H1 (cell line): ENCODE results near the gene GFRA4. TPM values are rescaled to one million over a fixed set of nuclear protein-coding genes. Genes with fewer than 3 reads are reported as not detected.

ENCODE experiments used
- CTCF ChIA-PET: fragments of 300-600 bp; sonication (Branson Sonifier 250); formaldehyde crosslinking; loops from one replicate; lab custom pipeline; 2021; ENCODE audit not compliant: partially characterized antibody; lab: Charles Lee
- POLR2A ChIA-PET: fragments of 300-600 bp; sonication (Branson Sonifier 250); formaldehyde crosslinking; loops from one replicate; lab custom pipeline; 2021; ENCODE audit warnings: inconsistent platforms; ENCODE audit not compliant: partially characterized antibody; lab: Charles Lee
- DNase-seq, 2 experiments: peaks; one replicate each; pipeline versions ENCODE4 v3.0.0 to v3.0.0-alpha.2; 2010 to 2022; ENCODE audit warnings: low spot score in 2 of 2, low read depth in 1 of 2, mixed read lengths in 1 of 2
- FAIRE-seq: peaks from 2 replicates; lab custom pipeline; 2011; peaks lifted over from hg19 to GRCh38; lab: Jason Lieb, UNC
- H2AFZ ChIP-seq: 2 replicates; pipeline ENCODE4 v1.8.1; 2012; ENCODE audit warnings: low read length, inconsistent platforms
- H2AK5ac ChIP-seq: 2 replicates; pipeline ENCODE4 v1.6.1; 2013; ENCODE audit warnings: low read depth, low read length
- H2BK120ac ChIP-seq: replicated peaks from 2 replicates; pipeline ENCODE3; 2013; ENCODE audit warnings: low read depth, low read length, inconsistent platforms
- H2BK12ac ChIP-seq: 2 replicates; pipeline ENCODE4 v1.6.1; 2013; ENCODE audit warnings: low read depth, low read length
- H2BK15ac ChIP-seq: 2 replicates; pipeline ENCODE4 v1.6.1; 2013; ENCODE audit warnings: low read length
- H2BK20ac ChIP-seq: 2 replicates; pipeline ENCODE4 v1.6.1; 2013; ENCODE audit warnings: low read length
- H2BK5ac ChIP-seq: 2 replicates; pipeline ENCODE4 v1.6.1; 2013; ENCODE audit warnings: low read depth, low read length
- H3K14ac ChIP-seq: 2 replicates; pipeline ENCODE4 v1.6.1; 2013; ENCODE audit warnings: inconsistent platforms; ENCODE audit not compliant: insufficient read length
- H3K18ac ChIP-seq: 2 replicates; pipeline ENCODE4 v1.6.1; 2013; ENCODE audit warnings: low read length; ENCODE audit errors: extremely low read depth
- H3K23ac ChIP-seq: 2 replicates; pipeline ENCODE4 v1.6.1; 2013; ENCODE audit warnings: inconsistent platforms; ENCODE audit not compliant: insufficient read length
- H3K23me2 ChIP-seq: 2 replicates; pipeline ENCODE4 v1.6.1; 2013; ENCODE audit warnings: low read depth, low read length
- H3K27ac ChIP-seq: 2 replicates; pipeline ENCODE4 v1.6.1; 2011; ENCODE audit warnings: low read depth, low read length, inconsistent platforms
- H3K27me3 ChIP-seq, 4 experiments: replicated peaks in 1 of 4; 1 replicate in 1 of 4; 2 replicates in 3 of 4; pipeline versions ENCODE4 v1.6.1 to v1.8.1; 2011 to 2013; ENCODE audit warnings: low read length in 3 of 4, mild to moderate bottlenecking in 3 of 4, inconsistent platforms in 2 of 4, mixed read lengths in 2 of 4, moderate library complexity in 1 of 4; ENCODE audit not compliant: control insufficient read depth in 3 of 4, insufficient read depth in 3 of 4; ENCODE audit errors: extremely low read depth in 1 of 4
- H3K36me3 ChIP-seq, 4 experiments: 2 replicates each; pipeline versions ENCODE4 v1.6.1 to v1.8.1; 2011 to 2013; ENCODE audit warnings: mild to moderate bottlenecking in 4 of 4, low read length in 3 of 4, moderate library complexity in 2 of 4, control low read depth in 1 of 4, inconsistent platforms in 1 of 4; ENCODE audit not compliant: insufficient read depth in 4 of 4, control insufficient read depth in 2 of 4
- H3K4ac ChIP-seq: replicated peaks from 2 replicates; pipeline ENCODE3; 2013; ENCODE audit warnings: low read length, low read depth, mixed read lengths, inconsistent platforms; ENCODE audit not compliant: insufficient read length
- H3K4me1 ChIP-seq, 4 experiments: replicated peaks in 1 of 4; 1 replicate in 1 of 4; 2 replicates in 3 of 4; pipeline versions ENCODE4 v1.6.1 to v1.8.1; 2011 to 2013; ENCODE audit warnings: low read length in 3 of 4, inconsistent platforms in 2 of 4, mixed read lengths in 1 of 4; ENCODE audit not compliant: insufficient read depth in 4 of 4, control insufficient read depth in 3 of 4
- H3K4me2 ChIP-seq, 2 experiments: 2 replicates each; pipeline versions ENCODE4 v1.6.1 to v1.8.1; 2011 to 2013; ENCODE audit warnings: low read depth in 2 of 2, low read length in 2 of 2, control low read depth in 1 of 2, inconsistent platforms in 1 of 2, mild to moderate bottlenecking in 1 of 2; ENCODE audit not compliant: insufficient read depth in 1 of 2
- H3K4me3 ChIP-seq, 4 experiments: fragments of 200-600, 300-600 bp in 1 of 4; sonication (generic), shearing (Covaris generic), sonication (Bioruptor Twin) in 1 of 4; 2 replicates each; pipeline versions ENCODE4 v1.5.1 to v1.8.1; 2011 to 2016; ENCODE audit warnings: low read length in 4 of 4, low read depth in 3 of 4, control low read depth in 2 of 4, inconsistent platforms in 2 of 4, mild to moderate bottlenecking in 2 of 4, mixed read lengths in 1 of 4, moderate library complexity in 1 of 4; ENCODE audit not compliant: insufficient read depth in 2 of 4; ENCODE audit errors: extremely low read depth in 1 of 4
- H3K56ac ChIP-seq: replicated peaks from 2 replicates; pipeline ENCODE3; 2013; ENCODE audit warnings: low read depth, mild to moderate bottlenecking, mixed read lengths, low read length, inconsistent platforms; ENCODE audit not compliant: insufficient read length
- H3K79me1 ChIP-seq: 2 replicates; pipeline ENCODE4 v1.6.1; 2013; ENCODE audit warnings: low read depth, low read length, control low read depth
- H3K79me2 ChIP-seq, 2 experiments: 2 replicates each; pipeline versions ENCODE4 v1.6.1 to v1.8.1; 2012 to 2013; ENCODE audit warnings: low read length in 2 of 2, mild to moderate bottlenecking in 2 of 2, inconsistent platforms in 1 of 2; ENCODE audit not compliant: insufficient read depth in 2 of 2, control insufficient read depth in 1 of 2
- H3K9ac ChIP-seq, 4 experiments: replicated peaks in 1 of 4; 1 replicate in 1 of 4; 2 replicates in 3 of 4; pipeline versions ENCODE4 v1.6.1 to v1.8.1; 2011 to 2013; ENCODE audit warnings: low read depth in 3 of 4, low read length in 3 of 4, control low read depth in 2 of 4, mild to moderate bottlenecking in 2 of 4, moderate library complexity in 2 of 4, inconsistent platforms in 1 of 4; ENCODE audit errors: extremely low read depth in 1 of 4
- H3K9me3 ChIP-seq, 2 experiments: 2 replicates each; pipeline versions ENCODE4 v1.6.1 to v1.8.1; 2012 to 2013; ENCODE audit warnings: mild to moderate bottlenecking in 2 of 2, moderate library complexity in 2 of 2, control low read depth in 1 of 2, inconsistent platforms in 1 of 2, low read depth in 1 of 2, low read length in 1 of 2, mixed read lengths in 1 of 2; ENCODE audit not compliant: insufficient read depth in 2 of 2
- H4K20me1 ChIP-seq, 2 experiments: replicated peaks in 1 of 2; 2 replicates each; pipeline versions ENCODE3 to v1.8.1; 2011 to 2013; ENCODE audit warnings: inconsistent platforms in 2 of 2, low read length in 2 of 2, mild to moderate bottlenecking in 1 of 2; ENCODE audit not compliant: insufficient read depth in 2 of 2, control insufficient read depth in 1 of 2
- H4K5ac ChIP-seq: 2 replicates; pipeline ENCODE4 v1.6.1; 2013; ENCODE audit warnings: low read length, low read depth, mixed read lengths, inconsistent platforms; ENCODE audit not compliant: insufficient read length
- H4K8ac ChIP-seq: 2 replicates; pipeline ENCODE4 v1.8.0; 2013; ENCODE audit warnings: mild to moderate bottlenecking, moderate library complexity, low read length, inconsistent platforms; ENCODE audit not compliant: insufficient read depth; ENCODE audit errors: extremely low read depth
- H4K91ac ChIP-seq: replicated peaks from 2 replicates; pipeline ENCODE3; 2013; ENCODE audit warnings: low read length, mixed read lengths, inconsistent platforms; ENCODE audit not compliant: insufficient read length
- BRCA1 ChIP-seq: IDR thresholded peaks from 2 replicates; pipeline ENCODE4 v1.6.1; 2012; ENCODE audit warnings: low read depth, low read length, improper control_type of control experiment
- CREB1 ChIP-seq: IDR thresholded peaks from 2 replicates; pipeline ENCODE4 v1.6.1; 2012; ENCODE audit warnings: inconsistent platforms
- E2F6 ChIP-seq: IDR thresholded peaks from 2 replicates; pipeline ENCODE4 v1.6.1; 2012; ENCODE audit warnings: inconsistent platforms
- GTF2F1 ChIP-seq: IDR thresholded peaks from 2 replicates; pipeline ENCODE4 v1.6.1; 2012; ENCODE audit warnings: low read depth, low read length, improper control_type of control experiment, borderline replicate concordance
- JUND ChIP-seq: IDR thresholded peaks from 2 replicates; pipeline ENCODE4 v1.6.1; 2011; ENCODE audit warnings: mild to moderate bottlenecking, improper control_type of control experiment, low read length
- KDM5A ChIP-seq: fragments of 200-600 bp; IDR thresholded peaks from 2 replicates; pipeline ENCODE4 v1.7.1; 2012; ENCODE audit warnings: mild to moderate bottlenecking, low read length, inconsistent platforms, mixed read lengths
- SUZ12 ChIP-seq: fragments of 200-600 bp; sonication (generic); IDR thresholded peaks from 2 replicates; pipeline ENCODE4 v1.6.1; 2012; ENCODE audit warnings: mild to moderate bottlenecking, inconsistent platforms, low read length, moderate library complexity, mixed read lengths
- TAF7 ChIP-seq: optimal IDR thresholded peaks from 2 replicates; pipeline ENCODE3; 2011; ENCODE audit warnings: low read depth, mild to moderate bottlenecking, inconsistent platforms, low read length, moderate library complexity, borderline replicate concordance
- TBP ChIP-seq: IDR thresholded peaks from 2 replicates; pipeline ENCODE4 v1.6.1; 2011; ENCODE audit warnings: low read depth, low read length, improper control_type of control experiment
- whole genome bisulfite sequencing, 2 experiments: shearing (Covaris generic) in 1 of 2; methylation state at CpG; one replicate each; pipeline versions ENCODE4 v1.1.6 to v1.1.7; 2013 to 2015; ENCODE audit warnings: low lambda C conversion rate in 2 of 2, mixed read lengths in 2 of 2, inconsistent platforms in 1 of 2, low coverage in 1 of 2, missing lambda C conversion rate in 1 of 2; ENCODE audit not compliant: insufficient replicate concordance in 2 of 2, insufficient coverage in 1 of 2, insufficient read length in 1 of 2; ENCODE audit errors: extremely low coverage in 1 of 2, missing lambda C conversion rate in 1 of 2; 5-methylcytosine and 5-hydroxymethylcytosine counted together
- polyA plus RNA-seq, 7 experiments: library from polyadenylated mRNA; depleted of rRNA in 3 of 7; stranded (reverse) in 5 of 7; unstranded in 2 of 7; fragments of >200 nt in 5 of 7; fragments of 200-250 nt in 2 of 7; gene quantifications; 1 replicate in 5 of 7; 2 replicates in 1 of 7; 4 replicates in 1 of 7; pipeline versions ENCODE4 v1.2.1 to v1.2.3, GENCODE V29; 2011 to 2013; ENCODE audit warnings: missing spikeins in 2 of 7, mixed read lengths in 2 of 7
- total RNA-seq: library from RNA; stranded (reverse); fragmentation: NEBNext Ultra II Directional; extraction: Animal tissue kit (Norgen Biotek cat#: 25700); gene quantifications from 2 replicates; pipeline ENCODE4 v1.2.1, GENCODE V29; 2021

Gene GFRA4
- total and polyA plus RNA-seq, 2 of the 8 experiments (the other 6 are each of a cell fraction or from before 2014, with no cell fraction given): 0.05 TPM; not detected in 1

DNA sequence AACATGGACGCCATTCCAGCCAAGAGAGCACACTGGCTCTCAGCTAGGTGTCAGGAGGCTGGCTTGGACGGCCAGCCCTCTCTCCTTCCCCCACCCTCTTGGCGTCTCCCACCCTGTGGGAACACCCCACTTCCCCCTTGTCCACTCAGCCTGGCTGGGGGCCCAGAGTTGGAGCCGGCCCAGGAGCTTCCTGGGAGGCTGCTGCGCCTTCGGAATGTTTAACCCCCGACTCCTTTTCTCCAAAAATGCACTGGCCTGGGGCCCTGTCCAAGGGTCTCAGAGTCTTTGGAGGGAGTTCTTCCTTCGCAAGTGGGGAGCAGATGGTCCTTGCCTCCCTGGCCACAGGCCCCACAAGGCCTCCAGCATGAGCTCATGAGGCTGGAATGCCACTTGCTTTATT, 14.5 kb upstream of the GFRA4 start:
- Histone ChIP-seq H2AK5ac (no peak overlapping the region), H4K8ac (no peak overlapping the region; the same call in 1 of the 2 replicates), H3K4me2 (no peak overlapping the region), H3K56ac (no peak overlapping the region), H3K14ac (no peak overlapping the region), H2BK120ac (no peak overlapping the region), H2BK20ac (no peak overlapping the region), H2BK15ac (no peak overlapping the region), H3K9me3 (no peaks in the 10 kb centered on the region), H4K91ac (no peak overlapping the region), H3K27me3 (peaks cover 0 to 21% (median 12%) of the 10 kb centered on the region in 4 experiments; a peak in 5 of 7 replicates), H3K79me2 (no peaks in the 10 kb centered on the region), H4K5ac (no peak overlapping the region), H3K27ac (no peak overlapping the region), H3K9ac (no peak overlapping the region), H3K23me2 (peaks cover 15% of the 10 kb centered on the region), H4K20me1 (no peaks in the 10 kb centered on the region), H3K4me3 (no peak overlapping the region), H3K23ac (no peak overlapping the region), H3K4ac (no peak overlapping the region), H3K4me1 (peaks cover 2 to 21% (median 14%) of the 10 kb centered on the region in 4 experiments), H2BK5ac (no peak overlapping the region), H3K36me3 (no peaks in the 10 kb centered on the region), H2BK12ac (no peak overlapping the region), H3K18ac (no peak overlapping the region), H2AFZ (no peak overlapping the region), H3K79me1 (no peaks in the 10 kb centered on the region)
- 87% methylated on average over 7 of the region's 8 CpGs; no CpG with 5 or more reads in 1 of the 2 experiments for WGBS, 2 experiments
- TF ChIP-seq JUND: no peak
- TF ChIP-seq CREB1: no peak
- no peak for TF ChIP-seq GTF2F1
- TF ChIP-seq KDM5A: no peak
- TF ChIP-seq BRCA1: no peak
- no peak for TF ChIP-seq SUZ12
- no peak for TF ChIP-seq TBP
- no peak for TF ChIP-seq TAF7
- 0 out of 2 replicates have a peak, but pooled peaks have one; percentile 21 for TF ChIP-seq E2F6
- POLR2A ChIA-PET: interaction anchor here (0.6 to 1.4 kb wide), 3 partner anchors 47 to 75 kb away, joined by 3 read pairs; no protein-coding TSS in a partner anchor
- CTCF ChIA-PET: interaction anchor here (0.8 to 45.1 kb wide), 16 partner anchors 10 to 115 kb away, joined by 3 to 1432 read pairs (median 6); partner anchors contain the start of genes ADAM33, GFRA4 and SIGLEC1
- no peak for DNase-seq
- no peak for FAIRE-seq
